ENCODE data around the gene MESP1. TPM values are rescaled to one million over a fixed set of nuclear protein-coding genes. Genes with fewer than 3 reads are reported as not detected.

Gene MESP1
- total and polyA plus RNA-seq, 7 experiments from 2014 or later = 0.17 to 1.2 (median 0.38) TPM; not detected in 2

DNA sequence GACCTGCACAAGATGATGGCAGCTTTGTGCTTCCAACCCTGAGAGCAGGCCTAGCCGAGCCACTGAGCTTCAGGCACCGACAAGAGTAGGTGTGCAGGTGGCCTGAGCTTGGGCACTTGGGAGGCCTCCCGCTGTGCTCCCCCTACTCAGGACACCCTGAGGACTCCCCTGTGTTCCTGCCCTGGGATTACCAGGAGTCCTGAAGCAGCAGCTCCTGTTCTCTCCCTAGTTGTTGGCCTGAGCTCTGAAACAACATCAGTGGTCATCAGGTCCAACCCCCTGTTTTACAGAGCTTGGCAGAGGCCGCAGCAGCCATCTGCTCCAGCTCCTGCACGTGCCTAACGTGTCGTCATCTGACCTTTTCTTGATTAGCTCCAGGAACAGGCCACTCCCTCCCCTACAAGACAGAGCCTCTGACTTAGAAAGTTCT, 17.0 kb upstream of the MESP1 start:
- H3K4me1 Mint-ChIP-seq = no peaks in the 10 kb centered on the region
- Histone ChIP-seq H3K27ac (ENCODE audit: low read depth, low read length) (no peak overlapping the region), H3K4me1 (ENCODE audit: control insufficient read depth in 2 of 2, insufficient read depth in 2 of 2, low read length in 2 of 2) (no peaks in the 10 kb centered on the region), H3K27me3 (ENCODE audit: control insufficient read depth in 2 of 2, insufficient read depth in 2 of 2, low read length in 2 of 2) (no peaks in the 10 kb centered on the region), H3K4me3 (ENCODE audit: low read length) (no peak overlapping the region), H3K36me3 (ENCODE audit: control insufficient read depth in 2 of 3, insufficient read depth in 3 of 3, low read length in 3 of 3) (no peaks in the 10 kb centered on the region), H3K9me3 (ENCODE audit: control insufficient read depth in 2 of 3, low read length in 3 of 3) (no peaks in the 10 kb centered on the region)
- H3K36me3 Mint-ChIP-seq = no peaks in the 10 kb centered on the region
- H3K27me3 Mint-ChIP-seq = no peaks in the 10 kb centered on the region
- CTCF ChIA-PET = no interaction called here
- POLR2A ChIA-PET = no interaction called here
- intact Hi-C loops (cut with micrococcal nuclease) = no loop called here
- no peak overlapping the region for H3K4me3 Mint-ChIP-seq
- DNase-seq (no peak), ATAC-seq (no peak)
- H3K9me3 Mint-ChIP-seq = no peaks in the 10 kb centered on the region
- no peak overlapping the region for H3K27ac Mint-ChIP-seq

- CTCF ChIA-PET = no interaction called here
- Histone ChIP-seq H3K27ac (ENCODE audit: low read depth, low read length) (no peak overlapping the region), H3K4me1 (ENCODE audit: control insufficient read depth in 2 of 2, insufficient read depth in 2 of 2, low read length in 2 of 2) (no peaks in the 10 kb centered on the region), H3K4me3 (ENCODE audit: low read length) (no peak overlapping the region), H3K27me3 (ENCODE audit: control insufficient read depth in 2 of 2, insufficient read depth in 2 of 2, low read length in 2 of 2) (no peaks in the 10 kb centered on the region), H3K36me3 (ENCODE audit: control insufficient read depth in 2 of 3, insufficient read depth in 3 of 3, low read length in 3 of 3) (no peaks in the 10 kb centered on the region), H3K9me3 (ENCODE audit: control insufficient read depth in 2 of 3, low read length in 3 of 3) (no peaks in the 10 kb centered on the region)
- no peak overlapping the region for H3K4me3 Mint-ChIP-seq
- no peak overlapping the region for H3K27ac Mint-ChIP-seq
- intact Hi-C loops (cut with micrococcal nuclease) = no loop called here
- H3K9me3 Mint-ChIP-seq = no peaks in the 10 kb centered on the region
- no peaks in the 10 kb centered on the region for H3K36me3 Mint-ChIP-seq
- ATAC-seq = no peak
- H3K4me1 Mint-ChIP-seq = no peaks in the 10 kb centered on the region
- no peak for DNase-seq
- POLR2A ChIA-PET = no interaction called here
- H3K27me3 Mint-ChIP-seq = no peaks in the 10 kb centered on the region
Observed at GRCh38 chr15:89767411-89767915, 16.4 kb upstream of the MESP1 start.

GRCh38 chr15:89766357-89767311, 15.6 kb upstream of the MESP1 start:
- DNase-seq (no peak), ATAC-seq (peak; percentile 16)
- intact Hi-C loops (cut with micrococcal nuclease) = no loop called here
- Mint-ChIP-seq H3K9me3 (no peaks in the 10 kb centered on the region), H3K27ac (no peak overlapping the region), H3K4me1 (no peaks in the 10 kb centered on the region), H3K36me3 (no peaks in the 10 kb centered on the region), H3K27me3 (no peaks in the 10 kb centered on the region), H3K4me3 (no peak overlapping the region)
- CTCF ChIA-PET = interaction anchor here (0.5 to 0.7 kb wide), 2 partner anchors 310 to 312 kb away, joined by 3 to 4 read pairs; no protein-coding TSS in a partner anchor
- H3K27ac ChIP-seq (ENCODE audit: low read depth, low read length) = no peak overlapping the region
- no peaks in the 10 kb centered on the region for H3K36me3 ChIP-seq (ENCODE audit: control insufficient read depth in 2 of 3, insufficient read depth in 3 of 3, low read length in 3 of 3)
- POLR2A ChIA-PET = no interaction called here
- H3K4me1 ChIP-seq (ENCODE audit: control insufficient read depth in 2 of 2, insufficient read depth in 2 of 2, low read length in 2 of 2) = no peaks in the 10 kb centered on the region
- no peak overlapping the region for H3K4me3 ChIP-seq (ENCODE audit: low read length)
- H3K9me3 ChIP-seq (ENCODE audit: control insufficient read depth in 2 of 3, low read length in 3 of 3) = no peaks in the 10 kb centered on the region
- no peaks in the 10 kb centered on the region for H3K27me3 ChIP-seq (ENCODE audit: control insufficient read depth in 2 of 2, insufficient read depth in 2 of 2, low read length in 2 of 2)

DNA sequence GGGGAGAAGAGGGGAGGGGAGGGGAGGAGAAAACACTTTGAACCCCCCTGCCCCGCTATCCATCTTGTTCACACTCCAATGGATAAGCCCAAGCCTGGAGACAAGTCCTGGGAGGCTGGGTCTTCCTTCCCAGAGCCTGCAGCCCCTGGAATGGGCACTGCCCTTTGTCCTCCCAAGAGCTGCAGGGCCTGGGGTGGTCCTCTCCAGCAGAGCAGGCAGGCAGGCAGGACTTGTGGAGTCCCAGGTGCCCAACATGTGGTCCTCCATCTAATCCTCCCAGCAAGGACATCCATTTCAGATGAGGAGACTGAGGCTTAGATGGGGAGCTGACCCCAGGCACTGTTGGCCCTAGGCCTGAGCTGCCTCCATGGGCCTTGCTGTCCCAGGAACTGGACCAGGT, 14.6 kb upstream of the MESP1 start:
- intact Hi-C loops (cut with micrococcal nuclease) = no loop called here
- CTCF ChIA-PET = interaction anchor here (0.5 to 0.7 kb wide), 2 partner anchors 311 to 313 kb away, joined by 3 to 4 read pairs; no protein-coding TSS in a partner anchor
- H3K27ac Mint-ChIP-seq = no peak overlapping the region

DNA sequence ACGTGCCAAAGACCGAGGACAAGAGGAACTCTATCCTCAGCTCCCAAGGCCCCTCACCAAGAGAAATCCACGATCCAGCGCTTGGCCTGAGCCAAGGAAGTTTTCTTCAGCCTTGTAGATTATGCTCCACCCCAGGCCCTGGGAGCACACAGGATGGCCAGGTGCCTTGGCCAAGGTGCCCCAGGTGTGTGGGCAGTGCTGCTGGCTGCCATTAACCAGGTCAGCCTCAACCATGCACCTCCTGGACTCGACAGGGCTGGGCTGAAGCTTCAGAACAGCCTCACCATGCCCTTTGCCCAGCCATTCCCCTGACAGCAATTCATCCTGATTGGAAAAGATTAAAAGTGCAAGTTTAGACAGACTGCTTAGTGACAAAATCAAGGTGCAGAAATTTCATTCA, 10.9 kb upstream of the MESP1 start:
- DNase-seq (no peak), ATAC-seq (no peak)
- H3K9me3 Mint-ChIP-seq = no peaks in the 10 kb centered on the region
- Histone ChIP-seq H3K27me3 (ENCODE audit: control insufficient read depth in 2 of 2, insufficient read depth in 2 of 2, low read length in 2 of 2) (no peaks in the 10 kb centered on the region), H3K36me3 (ENCODE audit: control insufficient read depth in 2 of 3, insufficient read depth in 3 of 3, low read length in 3 of 3) (no peaks in the 10 kb centered on the region), H3K27ac (ENCODE audit: low read depth, low read length) (no peak overlapping the region), H3K4me1 (ENCODE audit: control insufficient read depth in 2 of 2, insufficient read depth in 2 of 2, low read length in 2 of 2) (no peaks in the 10 kb centered on the region), H3K4me3 (ENCODE audit: low read length) (no peak overlapping the region), H3K9me3 (ENCODE audit: control insufficient read depth in 2 of 3, low read length in 3 of 3) (no peaks in the 10 kb centered on the region)
- intact Hi-C loops (cut with micrococcal nuclease) = loop anchor here (2.0 to 5.0 kb wide), 2 partner anchors 310 to 325 kb away; no protein-coding TSS in a partner anchor
- no peaks in the 10 kb centered on the region for H3K36me3 Mint-ChIP-seq
- ChIA-PET POLR2A (no interaction called here), CTCF (interaction anchor here (0.7 to 1.0 kb wide), 2 partner anchors 22 to 113 kb away, joined by 3 read pairs; no protein-coding TSS in a partner anchor)
- H3K4me1 Mint-ChIP-seq = peaks cover 0 to 5% (median 0%) of the 10 kb centered on the region in 7 donors
- H3K27ac Mint-ChIP-seq = no peak overlapping the region
- H3K4me3 Mint-ChIP-seq = no peak overlapping the region
- H3K27me3 Mint-ChIP-seq = peaks cover 0 to 13% (median 3%) of the 10 kb centered on the region in 5 donors

More for the DNA sequence above, 14.6 kb upstream of the MESP1 start:
- Histone ChIP-seq H3K4me1 (ENCODE audit: control insufficient read depth in 2 of 2, insufficient read depth in 2 of 2, low read length in 2 of 2) (no peaks in the 10 kb centered on the region), H3K9me3 (ENCODE audit: control insufficient read depth in 2 of 3, low read length in 3 of 3) (no peaks in the 10 kb centered on the region), H3K36me3 (ENCODE audit: control insufficient read depth in 2 of 3, insufficient read depth in 3 of 3, low read length in 3 of 3) (no peaks in the 10 kb centered on the region), H3K27ac (ENCODE audit: low read depth, low read length) (no peak overlapping the region), H3K27me3 (ENCODE audit: control insufficient read depth in 2 of 2, insufficient read depth in 2 of 2, low read length in 2 of 2) (no peaks in the 10 kb centered on the region), H3K4me3 (ENCODE audit: low read length) (no peak overlapping the region)
- POLR2A ChIA-PET = no interaction called here
- H3K27me3 Mint-ChIP-seq = no peaks in the 10 kb centered on the region
- no peak overlapping the region for H3K4me3 Mint-ChIP-seq
- H3K9me3 Mint-ChIP-seq = no peaks in the 10 kb centered on the region
- no peaks in the 10 kb centered on the region for H3K36me3 Mint-ChIP-seq
- DNase-seq (no peak), ATAC-seq (no peak)
- H3K4me1 Mint-ChIP-seq = peaks cover 0 to 3% (median 0%) of the 10 kb centered on the region in 7 donors

- no peaks in the 10 kb centered on the region for H3K4me1 ChIP-seq (ENCODE audit: control insufficient read depth in 2 of 2, insufficient read depth in 2 of 2, low read length in 2 of 2)
- no peak overlapping the region for H3K27ac ChIP-seq (ENCODE audit: low read depth, low read length)
- H3K27me3 ChIP-seq (ENCODE audit: control insufficient read depth in 2 of 2, insufficient read depth in 2 of 2, low read length in 2 of 2) = no peaks in the 10 kb centered on the region
- Mint-ChIP-seq H3K27ac (no peak overlapping the region), H3K27me3 (peaks cover 0 to 13% (median 4%) of the 10 kb centered on the region in 5 donors), H3K4me1 (peaks cover 0 to 5% (median 0%) of the 10 kb centered on the region in 7 donors), H3K4me3 (no peak overlapping the region), H3K9me3 (no peaks in the 10 kb centered on the region), H3K36me3 (no peaks in the 10 kb centered on the region)
- no peaks in the 10 kb centered on the region for H3K36me3 ChIP-seq (ENCODE audit: control insufficient read depth in 2 of 3, insufficient read depth in 3 of 3, low read length in 3 of 3)
- ChIA-PET CTCF (interaction anchor here (0.6 to 1.2 kb wide), 6 partner anchors 13 to 309 kb away, joined by 3 to 4 read pairs (median 3); no protein-coding TSS in a partner anchor), POLR2A (no interaction called here)
- no peak overlapping the region for H3K4me3 ChIP-seq (ENCODE audit: low read length)
- ATAC-seq (no peak), DNase-seq (no peak)
- H3K9me3 ChIP-seq (ENCODE audit: control insufficient read depth in 2 of 3, low read length in 3 of 3) = no peaks in the 10 kb centered on the region
- intact Hi-C loops (cut with micrococcal nuclease) = loop anchor here (2.0 to 5.0 kb wide), 2 partner anchors 311 to 326 kb away; no protein-coding TSS in a partner anchor
Observed at GRCh38 chr15:89761009-89761831, 10.2 kb upstream of the MESP1 start.
